ENCODE data around the gene ACSS3. TPM values are rescaled to one million over a fixed set of nuclear protein-coding genes. Genes with fewer than 3 reads are reported as not detected.
"Not testable (repeated sequence)": the region's sequence is repeated elsewhere in the genome, so short reads cannot be mapped to it uniquely, and the experiment has no call there.

ACSS3 gene
- not detected for total RNA-seq
- polyA plus RNA-seq: not detected

GRCh38 chr12:81077686-81078441 lies at the start of gene ACSS3:
ACSS3 (plus strand) TSS chr12:81078079; CDS start chr12:81078121, 42 bp downstream.
- H3K27ac ChIP-seq (ENCODE audit: insufficient read depth, low read length, poor library complexity, severe bottlenecking): no peak within 1 kb of the TSS
- peaks cover 0 to 40% (median 8%) of the 10 kb centered on the region in 7 donors for H3K9me3 Mint-ChIP-seq
- no peaks in the 10 kb centered on the region for H3K9me3 ChIP-seq (ENCODE audit: control insufficient read depth in 2 of 2, low read length in 2 of 2)
- ATAC-seq (ENCODE audit: low read depth in 2 of 2): no peak
- no peak within 1 kb of the TSS for H3K4me3 ChIP-seq (ENCODE audit: low read depth, low read length)
- H3K27me3 ChIP-seq (ENCODE audit: control insufficient read depth, insufficient read depth, low read length): no peaks in the 10 kb centered on the region
- H3K4me1 Mint-ChIP-seq: no peaks in the 10 kb centered on the region
- no peaks in the 10 kb centered on the region for H3K27me3 Mint-ChIP-seq
- no peaks in the 10 kb centered on the region for H3K36me3 Mint-ChIP-seq
- no peak within 1 kb of the TSS for H3K4me3 Mint-ChIP-seq
- DNase-seq: no peak
- H3K4me1 ChIP-seq (ENCODE audit: control insufficient read depth, insufficient read depth, low read length, poor library complexity, severe bottlenecking): no peaks in the 10 kb centered on the region
- no peaks in the 10 kb centered on the region for H3K36me3 ChIP-seq (ENCODE audit: control insufficient read depth, insufficient read depth, low read length)
- no peak within 1 kb of the TSS for H3K27ac Mint-ChIP-seq

DNA sequence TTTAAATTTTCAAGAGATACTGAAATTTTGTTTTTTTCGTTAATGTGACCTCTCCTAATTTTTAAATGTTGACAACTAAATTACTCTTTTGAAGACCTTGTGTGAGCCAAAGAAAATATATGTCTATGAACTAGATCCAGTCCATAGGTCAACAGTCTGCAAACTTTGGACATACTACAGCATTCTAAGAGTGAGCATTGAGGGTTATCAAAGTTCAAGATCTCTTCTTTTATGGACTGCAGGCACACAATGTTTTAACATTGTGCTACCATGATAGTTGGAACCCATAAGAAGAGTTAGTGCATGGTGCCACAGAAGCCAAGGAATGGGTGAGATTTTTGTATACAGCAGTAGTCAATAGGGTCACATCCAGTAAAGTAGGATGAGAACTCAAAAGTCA lies 43.0 kb upstream of the ACSS3 start:
- Histone ChIP-seq H3K36me3 (ENCODE audit: control insufficient read depth, insufficient read depth, low read length) (no peaks in the 10 kb centered on the region), H3K27ac (ENCODE audit: insufficient read depth, low read length, poor library complexity, severe bottlenecking) (no peak overlapping the region), H3K9me3 (ENCODE audit: control insufficient read depth in 2 of 2, low read length in 2 of 2) (no peaks in the 10 kb centered on the region), H3K4me3 (ENCODE audit: low read depth, low read length) (no peak overlapping the region), H3K27me3 (ENCODE audit: control insufficient read depth, insufficient read depth, low read length) (no peaks in the 10 kb centered on the region), H3K4me1 (ENCODE audit: control insufficient read depth, insufficient read depth, low read length, poor library complexity, severe bottlenecking) (no peaks in the 10 kb centered on the region)
- Mint-ChIP-seq H3K4me3 (no peak overlapping the region), H3K27me3 (no peaks in the 10 kb centered on the region), H3K27ac (no peak overlapping the region), H3K36me3 (no peaks in the 10 kb centered on the region), H3K9me3 (peaks cover 0 to 8% (median 2%) of the 10 kb centered on the region in 7 donors), H3K4me1 (no peaks in the 10 kb centered on the region)
- ATAC-seq (ENCODE audit: low read depth in 2 of 2): no peak
- DNase-seq: no peak

DNA sequence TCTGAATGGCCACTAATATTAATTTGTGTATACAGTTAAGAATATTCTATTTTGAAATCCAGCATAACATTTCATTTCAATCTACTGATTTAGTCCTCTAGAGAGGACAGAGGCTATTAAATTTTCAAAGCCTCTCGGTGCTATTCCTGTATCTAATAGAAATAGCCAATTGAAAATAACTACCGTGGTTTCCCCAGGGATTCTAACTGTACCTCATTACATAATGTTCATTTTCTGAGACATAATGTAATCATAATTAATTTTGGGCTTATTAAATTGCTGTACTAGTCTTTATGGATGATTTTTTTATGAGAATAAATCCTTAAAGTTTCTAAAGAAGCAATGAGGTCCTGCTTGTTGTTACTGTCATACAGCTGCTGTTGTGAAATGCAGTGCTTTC lies 38.6 kb upstream of the ACSS3 start:
- Mint-ChIP-seq H3K4me3 (no peak overlapping the region), H3K4me1 (no peaks in the 10 kb centered on the region), H3K27ac (no peak overlapping the region), H3K36me3 (no peaks in the 10 kb centered on the region), H3K9me3 (peaks cover 0 to 12% (median 2%) of the 10 kb centered on the region in 7 donors), H3K27me3 (no peaks in the 10 kb centered on the region)
- no peaks in the 10 kb centered on the region for H3K27me3 ChIP-seq (ENCODE audit: control insufficient read depth, insufficient read depth, low read length)
- H3K4me1 ChIP-seq (ENCODE audit: control insufficient read depth, insufficient read depth, low read length, poor library complexity, severe bottlenecking): no peaks in the 10 kb centered on the region
- ATAC-seq (ENCODE audit: low read depth in 2 of 2) (no peak), DNase-seq (no peak)
- no peaks in the 10 kb centered on the region for H3K9me3 ChIP-seq (ENCODE audit: control insufficient read depth in 2 of 2, low read length in 2 of 2)
- no peak overlapping the region for H3K4me3 ChIP-seq (ENCODE audit: low read depth, low read length)
- H3K27ac ChIP-seq (ENCODE audit: insufficient read depth, low read length, poor library complexity, severe bottlenecking): no peak overlapping the region
- no peaks in the 10 kb centered on the region for H3K36me3 ChIP-seq (ENCODE audit: control insufficient read depth, insufficient read depth, low read length)

DNA sequence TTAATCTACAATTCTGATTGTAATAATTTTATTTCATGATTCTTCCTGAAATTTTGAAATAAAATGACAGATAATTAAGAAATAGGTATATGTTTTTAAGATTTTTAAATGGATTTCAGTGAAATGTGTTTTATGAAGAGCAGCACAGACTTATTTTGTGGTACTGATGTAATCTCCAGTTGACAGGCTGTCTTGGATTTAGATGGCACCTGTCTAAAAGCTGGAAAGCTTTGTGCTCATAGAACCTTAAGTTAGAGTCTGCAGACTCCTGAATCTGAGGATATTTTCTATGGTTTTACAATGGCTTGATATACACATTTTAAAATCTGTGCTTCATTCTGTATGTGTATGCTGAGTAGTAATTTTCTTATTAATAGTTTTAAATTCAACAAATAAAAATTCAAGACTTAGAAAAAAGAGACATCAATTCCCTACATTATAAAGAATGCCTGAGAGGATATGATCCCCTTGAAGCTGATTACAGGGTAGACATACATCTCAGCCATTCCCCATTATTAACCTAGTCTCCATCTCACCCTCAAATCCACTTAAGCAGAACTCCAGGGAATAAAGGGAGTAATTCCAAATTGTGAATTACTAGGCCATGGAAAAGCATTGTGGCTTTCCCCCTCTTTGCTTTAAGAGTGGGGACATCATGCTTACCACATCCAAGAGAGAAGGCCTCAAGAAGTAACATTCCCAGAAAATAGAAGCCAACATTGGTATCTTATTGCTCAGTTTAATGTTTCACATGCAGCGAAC lies 33.7 kb upstream of the ACSS3 start:
- no peaks in the 10 kb centered on the region for H3K27me3 ChIP-seq (ENCODE audit: control insufficient read depth, insufficient read depth, low read length)
- H3K9me3 ChIP-seq (ENCODE audit: control insufficient read depth in 2 of 2, low read length in 2 of 2): peaks cover 0 to 7% of the 10 kb centered on the region in 2 experiments
- H3K4me3 Mint-ChIP-seq: no peak overlapping the region
- DNase-seq (no peak), ATAC-seq (ENCODE audit: low read depth in 2 of 2) (no peak)
- no peaks in the 10 kb centered on the region for H3K4me1 ChIP-seq (ENCODE audit: control insufficient read depth, insufficient read depth, low read length, poor library complexity, severe bottlenecking)
- no peaks in the 10 kb centered on the region for H3K36me3 Mint-ChIP-seq
- no peaks in the 10 kb centered on the region for H3K36me3 ChIP-seq (ENCODE audit: control insufficient read depth, insufficient read depth, low read length)
- H3K27ac Mint-ChIP-seq: no peak overlapping the region
- H3K27me3 Mint-ChIP-seq: no peaks in the 10 kb centered on the region
- H3K27ac ChIP-seq (ENCODE audit: insufficient read depth, low read length, poor library complexity, severe bottlenecking): no peak overlapping the region
- peaks cover 0 to 12% (median 0%) of the 10 kb centered on the region in 7 donors for H3K9me3 Mint-ChIP-seq
- no peaks in the 10 kb centered on the region for H3K4me1 Mint-ChIP-seq
- no peak overlapping the region for H3K4me3 ChIP-seq (ENCODE audit: low read depth, low read length)

DNA sequence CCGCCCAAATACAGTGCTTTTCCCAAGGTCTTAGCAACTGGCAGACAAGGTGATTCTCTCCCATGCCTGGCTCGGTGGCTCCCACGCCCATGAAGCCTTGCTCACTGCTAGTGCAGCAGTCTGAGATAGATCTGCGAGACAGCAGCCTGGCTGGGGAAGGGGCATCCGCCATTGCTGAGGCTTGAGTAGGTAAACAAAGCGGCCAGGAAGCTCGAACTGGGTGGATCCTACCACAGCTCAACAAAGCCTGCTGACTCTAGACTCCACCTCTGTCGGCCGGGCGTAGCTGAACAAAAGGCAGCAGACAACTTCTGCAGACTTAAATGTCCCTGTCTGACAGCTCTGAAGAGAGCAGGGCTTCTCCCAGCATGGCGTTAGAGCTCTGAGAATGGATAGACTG lies 12.9 kb upstream of the ACSS3 start:
- not testable (repeated sequence) for DNase-seq; H3K9me3 ChIP-seq (ENCODE audit: control insufficient read depth in 2 of 2, low read length in 2 of 2); H3K4me1 Mint-ChIP-seq; H3K36me3 ChIP-seq (ENCODE audit: control insufficient read depth, insufficient read depth, low read length); H3K4me3 Mint-ChIP-seq; H3K27me3 ChIP-seq (ENCODE audit: control insufficient read depth, insufficient read depth, low read length); H3K4me3 ChIP-seq (ENCODE audit: low read depth, low read length); H3K36me3 Mint-ChIP-seq; H3K4me1 ChIP-seq (ENCODE audit: control insufficient read depth, insufficient read depth, low read length, poor library complexity, severe bottlenecking); H3K27ac Mint-ChIP-seq; ATAC-seq (ENCODE audit: low read depth in 2 of 2); H3K27me3 Mint-ChIP-seq; H3K27ac ChIP-seq (ENCODE audit: insufficient read depth, low read length, poor library complexity, severe bottlenecking)
- H3K9me3 Mint-ChIP-seq: peaks cover 1 to 31% (median 11%) of the 10 kb centered on the region in 7 donors

DNA sequence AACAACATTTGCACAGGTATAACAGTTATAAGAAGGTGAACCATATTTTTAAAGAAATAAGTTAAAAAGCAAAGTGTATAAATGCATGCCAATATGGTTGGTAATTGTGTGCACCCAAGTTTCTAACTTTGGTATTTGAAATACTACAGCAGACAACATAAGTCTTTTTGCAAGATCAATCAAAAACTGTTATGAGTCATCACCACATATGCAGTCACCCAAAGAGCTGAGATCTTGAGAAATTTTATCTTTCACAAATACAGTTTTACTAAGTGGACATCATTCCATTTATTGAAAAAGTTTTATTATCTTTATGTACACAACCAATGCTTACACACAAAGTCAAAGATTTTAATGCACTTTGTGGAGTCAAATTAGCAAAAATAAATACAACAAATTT lies 7.0 kb upstream of the ACSS3 start:
- Mint-ChIP-seq H3K27me3 (no peaks in the 10 kb centered on the region), H3K4me3 (no peak overlapping the region), H3K27ac (no peak overlapping the region), H3K4me1 (no peaks in the 10 kb centered on the region), H3K9me3 (peaks cover 3 to 16% (median 10%) of the 10 kb centered on the region in 7 donors), H3K36me3 (no peaks in the 10 kb centered on the region)
- ATAC-seq (ENCODE audit: low read depth in 2 of 2) (no peak), DNase-seq (no peak)
- no peaks in the 10 kb centered on the region for H3K27me3 ChIP-seq (ENCODE audit: control insufficient read depth, insufficient read depth, low read length)
- H3K36me3 ChIP-seq (ENCODE audit: control insufficient read depth, insufficient read depth, low read length): no peaks in the 10 kb centered on the region
- no peak overlapping the region for H3K4me3 ChIP-seq (ENCODE audit: low read depth, low read length)
- H3K27ac ChIP-seq (ENCODE audit: insufficient read depth, low read length, poor library complexity, severe bottlenecking): no peak overlapping the region
- H3K4me1 ChIP-seq (ENCODE audit: control insufficient read depth, insufficient read depth, low read length, poor library complexity, severe bottlenecking): no peaks in the 10 kb centered on the region
- H3K9me3 ChIP-seq (ENCODE audit: control insufficient read depth in 2 of 2, low read length in 2 of 2): no peaks in the 10 kb centered on the region

GRCh38 chr12:81075539-81075938 lies 2.3 kb upstream of the ACSS3 start:
- Mint-ChIP-seq H3K9me3 (peaks cover 0 to 31% (median 6%) of the 10 kb centered on the region in 7 donors), H3K36me3 (no peaks in the 10 kb centered on the region), H3K4me3 (no peak overlapping the region), H3K4me1 (no peaks in the 10 kb centered on the region), H3K27ac (no peak overlapping the region), H3K27me3 (no peaks in the 10 kb centered on the region)
- H3K4me3 ChIP-seq (ENCODE audit: low read depth, low read length): no peak overlapping the region
- H3K9me3 ChIP-seq (ENCODE audit: control insufficient read depth in 2 of 2, low read length in 2 of 2): no peaks in the 10 kb centered on the region
- ATAC-seq (ENCODE audit: low read depth in 2 of 2): no peak
- no peaks in the 10 kb centered on the region for H3K36me3 ChIP-seq (ENCODE audit: control insufficient read depth, insufficient read depth, low read length)
- H3K27ac ChIP-seq (ENCODE audit: insufficient read depth, low read length, poor library complexity, severe bottlenecking): no peak overlapping the region
- DNase-seq: no peak
- H3K27me3 ChIP-seq (ENCODE audit: control insufficient read depth, insufficient read depth, low read length): no peaks in the 10 kb centered on the region
- H3K4me1 ChIP-seq (ENCODE audit: control insufficient read depth, insufficient read depth, low read length, poor library complexity, severe bottlenecking): no peaks in the 10 kb centered on the region

GRCh38 chr12:81077329-81077685 lies 572 bp upstream of the ACSS3 start:
- no peaks in the 10 kb centered on the region for H3K36me3 ChIP-seq (ENCODE audit: control insufficient read depth, insufficient read depth, low read length)
- no peaks in the 10 kb centered on the region for H3K9me3 ChIP-seq (ENCODE audit: control insufficient read depth in 2 of 2, low read length in 2 of 2)
- DNase-seq (no peak), ATAC-seq (ENCODE audit: low read depth in 2 of 2) (no peak)
- Mint-ChIP-seq H3K9me3 (peaks cover 0 to 38% (median 7%) of the 10 kb centered on the region in 7 donors), H3K27ac (no peak overlapping the region), H3K4me3 (no peak overlapping the region), H3K27me3 (no peaks in the 10 kb centered on the region), H3K4me1 (no peaks in the 10 kb centered on the region), H3K36me3 (no peaks in the 10 kb centered on the region)
- H3K4me3 ChIP-seq (ENCODE audit: low read depth, low read length): no peak overlapping the region
- no peaks in the 10 kb centered on the region for H3K27me3 ChIP-seq (ENCODE audit: control insufficient read depth, insufficient read depth, low read length)
- no peaks in the 10 kb centered on the region for H3K4me1 ChIP-seq (ENCODE audit: control insufficient read depth, insufficient read depth, low read length, poor library complexity, severe bottlenecking)
- H3K27ac ChIP-seq (ENCODE audit: insufficient read depth, low read length, poor library complexity, severe bottlenecking): no peak overlapping the region

Measured in CD4-positive, CD25-positive, alpha-beta regulatory T cell (primary cell).